ENCODE data around the gene BAX. TPM values are rescaled to one million over a fixed set of nuclear protein-coding genes. Genes with fewer than 3 reads are reported as not detected.

Gene BAX
- total and polyA plus RNA-seq, 2 of the 13 experiments (the other 11 are each of a cell fraction or from before 2014, with no cell fraction given): 139 to 176 TPM

DNA sequence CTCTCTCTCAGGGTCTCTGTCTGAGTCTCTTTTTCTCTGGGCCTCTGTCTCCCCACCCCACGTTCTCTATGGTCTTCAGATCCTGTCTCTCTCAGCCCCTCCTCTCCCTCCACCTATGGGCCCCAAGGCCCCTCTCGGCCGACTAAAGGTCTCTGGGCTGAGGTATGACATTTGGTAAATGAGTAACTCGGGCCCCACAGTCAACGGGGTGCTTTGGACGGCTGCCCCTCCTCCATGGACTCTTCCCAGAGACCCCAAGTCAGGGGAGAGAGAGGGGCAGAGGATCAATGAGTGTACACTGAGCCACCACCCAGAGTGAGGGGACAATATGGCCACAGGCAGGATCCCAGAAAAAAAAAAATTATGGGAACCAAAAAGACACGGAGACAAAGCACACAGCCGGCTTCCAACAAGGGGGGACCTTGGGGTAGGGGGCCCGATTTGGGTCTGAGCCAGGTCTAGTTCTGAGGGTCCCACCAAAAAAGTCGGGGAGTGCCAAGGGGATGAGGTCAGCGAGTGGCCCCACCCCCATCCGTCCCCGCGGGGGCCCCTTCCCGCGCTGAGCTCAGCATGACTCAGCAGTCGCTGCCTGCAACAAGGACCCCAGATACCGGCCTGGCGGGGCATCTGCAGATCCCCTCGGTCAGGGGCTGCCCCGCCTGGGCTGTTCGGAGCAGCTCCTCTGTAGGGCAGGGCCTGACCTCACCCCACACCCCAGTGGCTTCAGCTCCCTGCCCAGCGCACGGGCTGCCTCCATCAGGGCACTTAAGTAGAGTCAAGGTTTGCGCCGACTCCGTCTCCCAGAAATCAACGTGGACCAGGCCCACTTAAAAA, 8.9 kb downstream of the BAX start (continued):
- TF ChIP-seq YEATS4 (CRISPR knock-in tag; IDR thresholded peaks at IDR 0.05; ENCODE audit: borderline replicate concordance) (peak; percentile 62; the same call in 1 of the 2 replicates), BORCS8-MEF2B (CRISPR knock-in tag; IDR thresholded peaks at IDR 0.05) (peak; percentile 88; the same call in 1 of the 2 replicates), UBTF (CRISPR knock-in tag; IDR thresholded peaks at IDR 0.05) (peak; percentile 73), ZNF24 (IDR thresholded peaks at IDR 0.05) (no peak), ZNF7 (CRISPR knock-in tag; IDR thresholded peaks at IDR 0.05) (no peak), TFDP1 (CRISPR knock-in tag; IDR thresholded peaks at IDR 0.05; ENCODE audit: borderline replicate concordance) (peak; percentile 82; the same call in 1 of the 2 replicates), ZBTB8A (CRISPR knock-in tag; IDR thresholded peaks at IDR 0.05; ENCODE audit: borderline replicate concordance, low read depth) (no peak; the same call in 1 of the 2 replicates), TBX3 (IDR thresholded peaks at IDR 0.05; ENCODE audit: borderline replicate concordance) (peak; percentile 31; the same call in 1 of the 2 replicates), NKX3-1 (CRISPR knock-in tag; IDR thresholded peaks at IDR 0.05) (peak; percentile 23), ZIK1 (CRISPR knock-in tag; IDR thresholded peaks at IDR 0.05; ENCODE audit: borderline replicate concordance, low read depth) (no peak), HES4 (CRISPR knock-in tag; IDR thresholded peaks at IDR 0.05; ENCODE audit: borderline replicate concordance) (0 out of 2 replicates have a peak, but pooled peaks have one; percentile 54), CCAR2 (optimal IDR thresholded peaks at IDR 0.05; ENCODE audit: low read depth, low read length) (peak; percentile 96), ZNF609 (CRISPR knock-in tag; IDR thresholded peaks at IDR 0.05; ENCODE audit: borderline replicate concordance) (0 out of 2 replicates have a peak, but pooled peaks have one; percentile 20), HNF4A (CRISPR knock-in tag; IDR thresholded peaks at IDR 0.05) (peak; percentile 85), ONECUT2 (CRISPR knock-in tag; IDR thresholded peaks at IDR 0.05) (peak; percentile 72; the same call in 1 of the 2 replicates)
- TF ChIP-seq, protein P1, sequence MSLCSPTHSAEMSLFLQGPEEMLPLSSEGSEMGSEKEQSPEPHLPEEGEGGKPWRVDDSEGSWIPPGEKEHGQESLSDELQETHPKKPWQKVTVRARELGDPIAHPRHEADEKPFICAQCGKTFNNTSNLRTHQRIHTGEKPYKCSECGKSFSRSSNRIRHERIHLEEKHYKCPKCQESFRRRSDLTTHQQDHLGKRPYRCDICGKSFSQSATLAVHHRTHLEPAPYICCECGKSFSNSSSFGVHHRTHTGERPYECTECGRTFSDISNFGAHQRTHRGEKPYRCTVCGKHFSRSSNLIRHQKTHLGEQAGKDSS (CRISPR knock-in tag; IDR thresholded peaks at IDR 0.05; ENCODE audit: borderline replicate concordance, low read depth): peak; percentile 41; the same call in 1 of the 2 replicates
- TF ChIP-seq, protein P2, sequence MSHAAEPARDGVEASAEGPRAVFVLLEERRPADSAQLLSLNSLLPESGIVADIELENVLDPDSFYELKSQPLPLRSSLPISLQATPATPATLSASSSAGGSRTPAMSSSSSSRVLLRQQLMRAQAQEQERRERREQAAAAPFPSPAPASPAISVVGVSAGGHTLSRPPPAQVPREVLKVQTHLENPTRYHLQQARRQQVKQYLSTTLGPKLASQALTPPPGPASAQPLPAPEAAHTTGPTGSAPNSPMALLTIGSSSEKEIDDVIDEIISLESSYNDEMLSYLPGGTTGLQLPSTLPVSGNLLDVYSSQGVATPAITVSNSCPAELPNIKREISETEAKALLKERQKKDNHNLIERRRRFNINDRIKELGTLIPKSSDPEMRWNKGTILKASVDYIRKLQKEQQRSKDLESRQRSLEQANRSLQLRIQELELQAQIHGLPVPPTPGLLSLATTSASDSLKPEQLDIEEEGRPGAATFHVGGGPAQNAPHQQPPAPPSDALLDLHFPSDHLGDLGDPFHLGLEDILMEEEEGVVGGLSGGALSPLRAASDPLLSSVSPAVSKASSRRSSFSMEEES (CRISPR knock-in tag; IDR thresholded peaks at IDR 0.05): peak; percentile 26
